WTC11 (cell line): ENCODE results near the gene CRB1.

Experiments used
- CTCF ChIP-seq: fragments of 200-600 bp; IDR thresholded peaks from 2 replicates; pipeline ENCODE4 v1.8.0; 2022; ENCODE audit warnings: antibody characterized with exemption
- TCF7 ChIP-seq: sonication (generic); formaldehyde crosslinking; IDR thresholded peaks from 2 replicates; pipeline ENCODE4 v1.8.0; 2022; ENCODE audit warnings: mild to moderate bottlenecking, low read depth, missing genetic modification reagents, moderate library complexity
- TEAD4 ChIP-seq: sonication (generic); formaldehyde crosslinking; IDR thresholded peaks from 2 replicates; pipeline ENCODE4 v1.8.0; 2022; ENCODE audit warnings: mild to moderate bottlenecking, missing genetic modification reagents

- TF ChIP-seq TEAD4 (CRISPR knock-in tag) (no peak), CTCF (no peak), TCF7 (no peak)
Measured at GRCh38 chr1:197470330-197470729, 202.3 kb downstream of the CRB1 start.
